Measurements from ENCODE around the gene ARHGAP22. TPM values are rescaled to one million over a fixed set of nuclear protein-coding genes. Genes with fewer than 3 reads are reported as not detected.

The ARHGAP22 gene
- total and polyA plus RNA-seq, 2 experiments from 2014 or later, result 4.8 to 10.7 TPM

DNA sequence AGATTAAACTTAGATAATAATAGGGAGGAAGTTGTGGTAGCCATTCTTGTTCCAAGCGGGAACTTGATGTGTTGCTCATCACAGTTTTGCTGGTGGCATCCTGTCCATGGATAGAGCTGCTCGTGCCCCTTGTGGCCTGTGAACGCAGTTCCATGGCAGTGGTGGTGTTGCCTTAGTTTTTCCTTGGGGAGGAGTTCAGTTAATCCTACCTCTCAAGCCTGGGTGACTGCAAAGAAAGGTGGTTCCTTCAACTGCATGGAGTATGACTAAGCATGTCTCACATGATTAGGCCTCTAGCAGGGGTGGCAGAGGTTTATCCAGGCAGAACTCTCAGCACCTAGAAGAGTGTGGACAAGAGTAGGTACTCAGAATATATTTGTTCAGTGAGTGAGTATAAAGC lies 198.7 kb downstream of the ARHGAP22 start (continued):
- TF ChIP-seq ZNF331 (CRISPR knock-in tag; IDR thresholded peaks at IDR 0.05; ENCODE audit: low read depth), result no peak
- TF ChIP-seq JUNB (IDR thresholded peaks at IDR 0.05; ENCODE audit: unreplicated experiment), result no peak
- no peak for TF ChIP-seq STAT1 (IDR thresholded peaks at IDR 0.05; ENCODE audit: unreplicated experiment)
- TF ChIP-seq, protein P1, sequence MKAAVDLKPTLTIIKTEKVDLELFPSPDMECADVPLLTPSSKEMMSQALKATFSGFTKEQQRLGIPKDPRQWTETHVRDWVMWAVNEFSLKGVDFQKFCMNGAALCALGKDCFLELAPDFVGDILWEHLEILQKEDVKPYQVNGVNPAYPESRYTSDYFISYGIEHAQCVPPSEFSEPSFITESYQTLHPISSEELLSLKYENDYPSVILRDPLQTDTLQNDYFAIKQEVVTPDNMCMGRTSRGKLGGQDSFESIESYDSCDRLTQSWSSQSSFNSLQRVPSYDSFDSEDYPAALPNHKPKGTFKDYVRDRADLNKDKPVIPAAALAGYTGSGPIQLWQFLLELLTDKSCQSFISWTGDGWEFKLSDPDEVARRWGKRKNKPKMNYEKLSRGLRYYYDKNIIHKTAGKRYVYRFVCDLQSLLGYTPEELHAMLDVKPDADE (IDR thresholded peaks at IDR 0.05), result no peak
- TF ChIP-seq EZH2phosphoT487 (IDR thresholded peaks at IDR 0.05; ENCODE audit: unreplicated experiment), result no peak
- no peak for TF ChIP-seq POLR2AphosphoS5 (IDR thresholded peaks at IDR 0.05; ENCODE audit: low read depth)

DNA sequence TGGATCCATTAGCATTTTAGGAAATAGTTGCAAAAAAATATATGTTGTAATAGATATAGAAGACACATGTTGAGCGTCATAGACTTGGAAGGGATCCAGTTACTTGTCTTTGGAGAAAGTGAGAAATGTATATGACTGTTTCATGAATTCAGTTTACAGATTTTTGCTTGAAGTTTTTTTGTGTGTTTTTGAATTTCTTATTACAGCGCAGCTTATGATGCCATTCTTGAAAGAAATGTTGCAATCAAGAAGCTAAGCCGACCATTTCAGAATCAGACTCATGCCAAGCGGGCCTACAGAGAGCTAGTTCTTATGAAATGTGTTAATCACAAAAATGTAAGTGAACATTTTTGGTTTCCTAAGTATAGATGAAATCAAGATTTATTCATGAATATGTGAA lies 200.2 kb downstream of the ARHGAP22 start:
- Histone ChIP-seq H2AFZ (no peak overlapping the region), H3K79me2 (replicated peaks; ENCODE audit: insufficient read depth) (0 out of 2 replicates have a peak, but pooled peaks cover 18% of the 10 kb centered on the region), H3K4me3 (no peak overlapping the region), H3K27ac (ENCODE audit: low read depth) (no peak overlapping the region), H3K4me2 (no peak overlapping the region), H4K20me1 (replicated peaks; ENCODE audit: insufficient read depth) (peaks cover 3% of the 10 kb centered on the region; the same call in 1 of the 2 replicates), H3K9me2 (ENCODE audit: insufficient read depth) (no peaks in the 10 kb centered on the region), H3F3A (replicated peaks; ENCODE audit: low read depth) (no peaks in the 10 kb centered on the region), H3K27me3 (ENCODE audit: insufficient read depth) (no peaks in the 10 kb centered on the region), H3K36me3 (ENCODE audit: insufficient read depth) (no peaks in the 10 kb centered on the region), H3K4me1 (ENCODE audit: insufficient read depth) (peaks cover 14% of the 10 kb centered on the region)
- Mint-ChIP-seq H3K4me3 (no peak overlapping the region), H3K9me3 (no peaks in the 10 kb centered on the region), H3K27me3 (ENCODE audit: insufficient read depth, low read depth, poor library complexity) (peaks cover 3% of the 10 kb centered on the region), H3K27ac (no peak overlapping the region), H3K36me3 (ENCODE audit: low read depth) (peaks cover 2% of the 10 kb centered on the region; the same call in 2 of the 3 replicates), H3K4me1 (peaks cover 18% of the 10 kb centered on the region)
- DNase-seq (ENCODE audit: low spot score), result no peak
- TF ChIP-seq EZH2phosphoT487 (IDR thresholded peaks at IDR 0.05; ENCODE audit: unreplicated experiment) (no peak), JUNB (IDR thresholded peaks at IDR 0.05; ENCODE audit: unreplicated experiment) (no peak)
- ATAC-seq, result no peak

DNA sequence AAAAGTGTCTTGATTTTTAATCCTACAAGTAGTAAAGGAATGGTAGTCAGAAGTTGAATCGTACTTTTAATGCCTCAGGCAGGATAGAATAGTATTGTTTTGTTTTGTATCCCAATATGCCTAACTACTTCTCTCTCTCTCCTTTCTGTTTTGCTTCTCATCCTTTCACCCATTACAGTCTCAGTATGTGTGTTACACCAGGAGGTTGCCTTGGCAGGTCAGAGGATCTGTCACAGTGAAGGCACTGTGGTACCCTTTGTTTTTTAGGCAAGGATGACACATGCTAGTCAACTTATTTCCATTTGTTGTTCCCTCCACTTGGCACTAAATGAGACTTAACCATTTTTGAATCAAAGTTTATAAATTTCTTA lies 204.0 kb downstream of the ARHGAP22 start:
- H3K4me2 ChIP-seq, result peak overlapping the region; percentile 6
- Mint-ChIP-seq H3K4me1 (peaks cover 35% of the 10 kb centered on the region), H3K27ac (no peak overlapping the region), H3K36me3 (ENCODE audit: low read depth) (peaks cover 2% of the 10 kb centered on the region; the same call in 2 of the 3 replicates), H3K27me3 (ENCODE audit: insufficient read depth, low read depth, poor library complexity) (peaks cover 3% of the 10 kb centered on the region), H3K4me3 (no peak overlapping the region), H3K9me3 (no peaks in the 10 kb centered on the region)
- no peaks in the 10 kb centered on the region for H3K36me3 ChIP-seq (ENCODE audit: insufficient read depth)
- peaks cover 33% of the 10 kb centered on the region for H3K79me2 ChIP-seq (replicated peaks; ENCODE audit: insufficient read depth)
- no peaks in the 10 kb centered on the region for H3F3A ChIP-seq (replicated peaks; ENCODE audit: low read depth)
- no peak for DNase-seq (ENCODE audit: low spot score)
- no peak overlapping the region for H2AFZ ChIP-seq
- ATAC-seq, result peak; percentile 62
- no peak overlapping the region for H3K4me3 ChIP-seq
- H3K4me1 ChIP-seq (ENCODE audit: insufficient read depth), result peaks cover 30% of the 10 kb centered on the region
- H3K27ac ChIP-seq (ENCODE audit: low read depth), result no peak overlapping the region
- H3K27me3 ChIP-seq (ENCODE audit: insufficient read depth), result no peaks in the 10 kb centered on the region
- H3K9me2 ChIP-seq (ENCODE audit: insufficient read depth), result no peaks in the 10 kb centered on the region
- peaks cover 14% of the 10 kb centered on the region for H4K20me1 ChIP-seq (replicated peaks; ENCODE audit: insufficient read depth)
- TF ChIP-seq, protein P1 (IDR thresholded peaks at IDR 0.05), result no peak
- TF ChIP-seq STAT1 (IDR thresholded peaks at IDR 0.05; ENCODE audit: unreplicated experiment) (no peak), JUNB (IDR thresholded peaks at IDR 0.05; ENCODE audit: unreplicated experiment) (no peak), NANOG (IDR thresholded peaks at IDR 0.05; ENCODE audit: borderline replicate concordance) (no peak), POLR2AphosphoS5 (IDR thresholded peaks at IDR 0.05; ENCODE audit: low read depth) (no peak), ZNF114 (CRISPR knock-in tag; IDR thresholded peaks at IDR 0.05) (no peak), CREB1 (CRISPR knock-in tag; IDR thresholded peaks at IDR 0.05; ENCODE audit: low read depth) (no peak), ZNF331 (CRISPR knock-in tag; IDR thresholded peaks at IDR 0.05; ENCODE audit: low read depth) (no peak), EZH2phosphoT487 (IDR thresholded peaks at IDR 0.05; ENCODE audit: unreplicated experiment) (no peak), EZH2 (IDR thresholded peaks at IDR 0.05; ENCODE audit: low read depth, unreplicated experiment) (no peak)
- TF ChIP-seq, protein P2, sequence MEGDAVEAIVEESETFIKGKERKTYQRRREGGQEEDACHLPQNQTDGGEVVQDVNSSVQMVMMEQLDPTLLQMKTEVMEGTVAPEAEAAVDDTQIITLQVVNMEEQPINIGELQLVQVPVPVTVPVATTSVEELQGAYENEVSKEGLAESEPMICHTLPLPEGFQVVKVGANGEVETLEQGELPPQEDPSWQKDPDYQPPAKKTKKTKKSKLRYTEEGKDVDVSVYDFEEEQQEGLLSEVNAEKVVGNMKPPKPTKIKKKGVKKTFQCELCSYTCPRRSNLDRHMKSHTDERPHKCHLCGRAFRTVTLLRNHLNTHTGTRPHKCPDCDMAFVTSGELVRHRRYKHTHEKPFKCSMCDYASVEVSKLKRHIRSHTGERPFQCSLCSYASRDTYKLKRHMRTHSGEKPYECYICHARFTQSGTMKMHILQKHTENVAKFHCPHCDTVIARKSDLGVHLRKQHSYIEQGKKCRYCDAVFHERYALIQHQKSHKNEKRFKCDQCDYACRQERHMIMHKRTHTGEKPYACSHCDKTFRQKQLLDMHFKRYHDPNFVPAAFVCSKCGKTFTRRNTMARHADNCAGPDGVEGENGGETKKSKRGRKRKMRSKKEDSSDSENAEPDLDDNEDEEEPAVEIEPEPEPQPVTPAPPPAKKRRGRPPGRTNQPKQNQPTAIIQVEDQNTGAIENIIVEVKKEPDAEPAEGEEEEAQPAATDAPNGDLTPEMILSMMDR (conservative IDR thresholded peaks at IDR 0.05; ENCODE audit: low read depth in 2 of 2), result no peak
- TF ChIP-seq, protein P3, sequence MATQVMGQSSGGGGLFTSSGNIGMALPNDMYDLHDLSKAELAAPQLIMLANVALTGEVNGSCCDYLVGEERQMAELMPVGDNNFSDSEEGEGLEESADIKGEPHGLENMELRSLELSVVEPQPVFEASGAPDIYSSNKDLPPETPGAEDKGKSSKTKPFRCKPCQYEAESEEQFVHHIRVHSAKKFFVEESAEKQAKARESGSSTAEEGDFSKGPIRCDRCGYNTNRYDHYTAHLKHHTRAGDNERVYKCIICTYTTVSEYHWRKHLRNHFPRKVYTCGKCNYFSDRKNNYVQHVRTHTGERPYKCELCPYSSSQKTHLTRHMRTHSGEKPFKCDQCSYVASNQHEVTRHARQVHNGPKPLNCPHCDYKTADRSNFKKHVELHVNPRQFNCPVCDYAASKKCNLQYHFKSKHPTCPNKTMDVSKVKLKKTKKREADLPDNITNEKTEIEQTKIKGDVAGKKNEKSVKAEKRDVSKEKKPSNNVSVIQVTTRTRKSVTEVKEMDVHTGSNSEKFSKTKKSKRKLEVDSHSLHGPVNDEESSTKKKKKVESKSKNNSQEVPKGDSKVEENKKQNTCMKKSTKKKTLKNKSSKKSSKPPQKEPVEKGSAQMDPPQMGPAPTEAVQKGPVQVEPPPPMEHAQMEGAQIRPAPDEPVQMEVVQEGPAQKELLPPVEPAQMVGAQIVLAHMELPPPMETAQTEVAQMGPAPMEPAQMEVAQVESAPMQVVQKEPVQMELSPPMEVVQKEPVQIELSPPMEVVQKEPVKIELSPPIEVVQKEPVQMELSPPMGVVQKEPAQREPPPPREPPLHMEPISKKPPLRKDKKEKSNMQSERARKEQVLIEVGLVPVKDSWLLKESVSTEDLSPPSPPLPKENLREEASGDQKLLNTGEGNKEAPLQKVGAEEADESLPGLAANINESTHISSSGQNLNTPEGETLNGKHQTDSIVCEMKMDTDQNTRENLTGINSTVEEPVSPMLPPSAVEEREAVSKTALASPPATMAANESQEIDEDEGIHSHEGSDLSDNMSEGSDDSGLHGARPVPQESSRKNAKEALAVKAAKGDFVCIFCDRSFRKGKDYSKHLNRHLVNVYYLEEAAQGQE (IDR thresholded peaks at IDR 0.05; ENCODE audit: unreplicated experiment), result no peak

All from GM23338 (cell line).